K562 (cell line): ENCODE data around the gene PDE4A. TPM values are rescaled to one million over a fixed set of nuclear protein-coding genes. Genes with fewer than 3 reads are reported as not detected.

Experiments
- ATAC-seq: fragments of 200-7000 bp; cut with Tn5 transposase; 3 replicates; pipeline ENCODE4 v1.9.1; 2020; ENCODE audit warnings: moderate library complexity
- BruUV-seq: library from RNA; stranded (reverse); fragments of 400-500 nt; replicated peaks from 2 replicates; lab custom pipeline; 2021; lab: Mats Ljungman, UMichigan
- CTCF ChIA-PET: fragments of 300-600 bp; formaldehyde crosslinking; extraction: SDS; loops from one replicate; lab custom pipeline; 2021; ENCODE audit warnings: low intra/inter-chr PET ratio; lab: Yijun Ruan, JAX
- POLR2A ChIA-PET: fragments of 300-600, 350-650 bp; sonication (Branson Sonifier 250); formaldehyde crosslinking; extraction: SDS; loops from one replicate; lab custom pipeline; 2021; ENCODE audit warnings: antibody characterized with exemption, inconsistent platforms; lab: Yijun Ruan, JAX
- DNase-seq, 4 experiments: peaks; one replicate each; pipeline versions ENCODE4 v3.0.0 to v3.0.0-alpha.2; 2011 to 2018; ENCODE audit warnings: low spot score in 3 of 4, mixed read lengths in 3 of 4; ENCODE audit errors: extremely low read depth in 1 of 4
- FAIRE-seq: peaks from 2 replicates; lab custom pipeline; 2011; peaks lifted over from hg19 to GRCh38; lab: Jason Lieb, UNC
- H2AFZ ChIP-seq: 2 replicates; pipeline ENCODE4 v1.6.0; 2011; ENCODE audit warnings: low read depth, low read length, control low read depth, inconsistent platforms
- H3K27ac ChIP-seq: fragments of 200-600 bp; 3 replicates; pipeline ENCODE4 v1.8.0; 2011; ENCODE audit warnings: low read depth, mild to moderate bottlenecking, control low read depth, inconsistent platforms, low read length, moderate library complexity, mixed read lengths; ENCODE audit errors: extremely low read depth
- H3K27me3 ChIP-seq, 2 experiments: fragments of 300-600 bp in 1 of 2; 2 replicates in 1 of 2; 3 replicates in 1 of 2; pipeline versions ENCODE4 v1.6.0 to v1.8.0; 2011; ENCODE audit warnings: inconsistent platforms in 2 of 2, low read length in 2 of 2, mild to moderate bottlenecking in 1 of 2, mixed read lengths in 1 of 2, moderate library complexity in 1 of 2; ENCODE audit not compliant: control insufficient read depth in 2 of 2, insufficient read depth in 2 of 2
- H3K36me3 ChIP-seq: fragments of 300-600 bp; 3 replicates; pipeline ENCODE4 v1.8.0; 2011; ENCODE audit warnings: mild to moderate bottlenecking, low read length, inconsistent platforms; ENCODE audit not compliant: control insufficient read depth, insufficient read depth
- H3K4me1 ChIP-seq, 2 experiments: fragments of 200-600 bp in 1 of 2; replicated peaks in 1 of 2; 2 replicates in 1 of 2; 3 replicates in 1 of 2; pipeline versions ENCODE4 v1.5.1 to v1.8.0; 2011; ENCODE audit warnings: inconsistent platforms in 2 of 2, low read length in 2 of 2, mild to moderate bottlenecking in 1 of 2, mixed read lengths in 1 of 2, moderate library complexity in 1 of 2; ENCODE audit not compliant: control insufficient read depth in 2 of 2, insufficient read depth in 2 of 2
- H3K4me2 ChIP-seq: 2 replicates; pipeline ENCODE4 v1.6.1; 2011; ENCODE audit warnings: low read length, control low read depth, inconsistent platforms, mixed read lengths; ENCODE audit not compliant: insufficient read depth
- H3K4me3 ChIP-seq: fragments of 200-600 bp; sonication (generic), shearing (Covaris generic); 2 replicates; pipeline ENCODE4 v1.5.1; 2016; ENCODE audit warnings: control low read depth, inconsistent platforms
- H3K79me2 ChIP-seq: fragments of 200-600 bp; 3 replicates; pipeline ENCODE4 v1.8.0; 2011; ENCODE audit warnings: low read length, inconsistent platforms; ENCODE audit not compliant: control insufficient read depth, insufficient read depth
- H3K9ac ChIP-seq, 2 experiments: 2 replicates each; pipeline versions ENCODE4 v1.6.0 to v1.6.1; 2011; ENCODE audit warnings: low read depth in 2 of 2, low read length in 2 of 2, control low read depth in 1 of 2, inconsistent platforms in 1 of 2, mild to moderate bottlenecking in 1 of 2, mixed read lengths in 1 of 2; ENCODE audit not compliant: insufficient read depth in 1 of 2
- H3K9me1 ChIP-seq: one replicate; pipeline ENCODE4 v1.6.0; 2011; ENCODE audit warnings: inconsistent platforms, mild to moderate bottlenecking, low read length, moderate library complexity; ENCODE audit not compliant: control insufficient read depth, insufficient read depth
- H3K9me3 ChIP-seq: replicated peaks from 2 replicates; pipeline ENCODE4 v1.5.1; 2011; ENCODE audit warnings: low read depth, low read length, inconsistent platforms; ENCODE audit not compliant: control insufficient read depth, insufficient read depth
- H4K20me1 ChIP-seq: replicated peaks from 2 replicates; pipeline ENCODE4 v1.6.1; 2011; ENCODE audit warnings: low read length, inconsistent platforms, mixed read lengths; ENCODE audit not compliant: control insufficient read depth, insufficient read depth
- CCAR2 ChIP-seq: fragments of 200-400 bp; formaldehyde crosslinking; IDR thresholded peaks from 2 replicates; pipeline ENCODE4 v1.6.1; 2017; ENCODE audit warnings: mild to moderate bottlenecking, low read depth, low read length
- COPS2 ChIP-seq: fragments of 450-650 bp; conservative IDR thresholded peaks from 2 replicates; pipeline ENCODE4 v1.6.1; 2016; ENCODE audit warnings: mild to moderate bottlenecking, moderate library complexity
- E2F6 ChIP-seq, 2 experiments: IDR thresholded peaks; 2 replicates each; pipeline ENCODE4 v1.6.1; 2011; ENCODE audit warnings: borderline replicate concordance in 1 of 2, control low read depth in 1 of 2, low read depth in 1 of 2, low read length in 1 of 2, mild to moderate bottlenecking in 1 of 2, mixed read lengths in 1 of 2, moderate library complexity in 1 of 2; ENCODE audit not compliant: insufficient read depth in 1 of 2, insufficient read length in 1 of 2, poor library complexity in 1 of 2, severe bottlenecking in 1 of 2; ENCODE audit errors: extremely low read depth in 1 of 2
- E4F1 ChIP-seq: fragments of 250-450 bp; sonication (Bioruptor Pico); IDR thresholded peaks from 2 replicates; pipeline ENCODE4 v1.5.0; 2021; ENCODE audit warnings: mild to moderate bottlenecking, borderline replicate concordance
- ELK1 ChIP-seq: sonication (generic); formaldehyde crosslinking; IDR thresholded peaks from 2 replicates; pipeline ENCODE4 v1.8.1; 2022; ENCODE audit warnings: missing genetic modification reagents
- TAL1 ChIP-seq: fragments of 450-650 bp; IDR thresholded peaks from 2 replicates; pipeline ENCODE4 v1.6.1; 2016; ENCODE audit warnings: mild to moderate bottlenecking
- ZBTB8A ChIP-seq: fragments of 450-650 bp; IDR thresholded peaks from 2 replicates; pipeline ENCODE4 v1.6.1; 2018; ENCODE audit warnings: mild to moderate bottlenecking, moderate library complexity; ENCODE audit not compliant: partially characterized antibody
- ZNF384 ChIP-seq: IDR thresholded peaks from 2 replicates; pipeline ENCODE4 v1.6.1; 2012; ENCODE audit warnings: low read depth, low read length, improper control_type of control experiment
- WGBS: fragments of 100-300 bp; shearing (Covaris generic); methylation state at CpG from one replicate; pipeline ENCODE4 v1.1.6; 2016; ENCODE audit warnings: low coverage, mixed read lengths; ENCODE audit not compliant: insufficient coverage; ENCODE audit errors: missing lambda C conversion rate; 5-methylcytosine and 5-hydroxymethylcytosine counted together
- in situ Hi-C: fragments of 300-500 bp; cut with MboI; formaldehyde crosslinking; loops from 4 replicates; pipeline ENCODE4 v1.15.0; 2018; ENCODE audit warnings: inconsistent platforms, mixed read lengths
- intact Hi-C: fragments of 100-400 bp; cut with micrococcal nuclease; formaldehyde crosslinking; loops from 2 replicates; pipeline ENCODE4 v1.14.2; 2022
- polyA plus RNA-seq, 8 experiments: library from polyadenylated mRNA; depleted of rRNA in 4 of 8; stranded (reverse) in 5 of 8; unstranded in 3 of 8; fragments of >200 nt; fragmentation: Nextera tagmentation in 2 of 8; fragmentation: Illumina TruSeq in 1 of 8; extraction: Ambion mirVana in 2 of 8; extraction: Trizol in 1 of 8; gene quantifications; 2 replicates each; pipeline versions ENCODE4 v1.2.1 to v1.2.3, GENCODE V29; 2011 to 2014; ENCODE audit warnings: inconsistent platforms in 1 of 8, missing spikeins in 1 of 8
- total RNA-seq, 7 experiments: library from RNA; depleted of rRNA in 6 of 7; stranded (reverse); fragments of >200 nt in 6 of 7; fragmentation: Illumina TruSeq in 2 of 7; extraction: Trizol in 2 of 7; gene quantifications; 2 replicates each; pipeline versions ENCODE4 v1.2.1 to v1.2.3, GENCODE V29; 2011 to 2021; ENCODE audit warnings: low replicate concordance in 1 of 7

PDE4A gene
- total and polyA plus RNA-seq, 9 of the 15 experiments (the other 6 are each of a cell fraction or from before 2014, with no cell fraction given), result 0.66 to 26.9 (median 4.6) TPM

- ATAC-seq (no peak), FAIRE-seq (no peak), DNase-seq (no peak)
- Histone ChIP-seq H3K79me2 (no peaks in the 10 kb centered on the region), H2AFZ (no peak overlapping the region), H3K4me2 (no peak overlapping the region), H4K20me1 (no peaks in the 10 kb centered on the region), H3K27ac (no peak overlapping the region), H3K9me1 (no peaks in the 10 kb centered on the region), H3K4me3 (no peak overlapping the region), H3K9ac (no peak overlapping the region), H3K4me1 (peaks cover 7 to 12% of the 10 kb centered on the region in 2 experiments; a peak in 4 of 5 replicates), H3K36me3 (peaks cover 11% of the 10 kb centered on the region; the same call in 2 of the 3 replicates), H3K9me3 (no peaks in the 10 kb centered on the region), H3K27me3 (no peaks in the 10 kb centered on the region)
- in situ Hi-C loops, result no loop called here
- intact Hi-C loops, result no loop called here
- WGBS, result 46% methylated on average over 5 of the region's 5 CpGs
- BruUV-seq, result no TSS peak
- TF ChIP-seq CCAR2, result no peak
- no peak for TF ChIP-seq ZBTB8A
- TF ChIP-seq COPS2, result no peak
- no peak for TF ChIP-seq ZNF384
- no peak for TF ChIP-seq E4F1 (CRISPR knock-in tag)
- no peak for TF ChIP-seq ELK1 (CRISPR knock-in tag)
- TF ChIP-seq TAL1, result no peak
- no peak for TF ChIP-seq E2F6 (IDR thresholded peaks at IDR 0.05; ENCODE audit: borderline replicate concordance in 1 of 2, extremely low read depth in 1 of 2, insufficient read depth in 1 of 2, insufficient read length in 1 of 2, low read depth in 1 of 2, low read length in 1 of 2, poor library complexity in 1 of 2, severe bottlenecking in 1 of 2)
- POLR2A ChIA-PET, result interaction anchor here (1.2 kb wide), 1 partner anchor 17 kb away, joined by 3 read pairs; no protein-coding TSS in a partner anchor
- CTCF ChIA-PET, result no interaction called here
Measured at GRCh38 chr19:10473192-10473591, 52.9 kb downstream of the PDE4A start.
